NCI-H226 (cell line): ENCODE data around the gene MYH16.
A peak's percentile ranks its signal among the peaks of the same experiment; 100 is the strongest.
"Not testable (repeated sequence)": the region's sequence is repeated elsewhere in the genome, so short reads cannot be mapped to it uniquely, and the experiment has no call there.

Source experiments
- DNase-seq: peaks from one replicate; pipeline ENCODE4 v3.0.0-alpha.2; 2015

Gene MYH16

GRCh38 chr7:99260395-99260794, 12.2 kb upstream of the MYH16 start:
- DNase-seq = no peak

DNA sequence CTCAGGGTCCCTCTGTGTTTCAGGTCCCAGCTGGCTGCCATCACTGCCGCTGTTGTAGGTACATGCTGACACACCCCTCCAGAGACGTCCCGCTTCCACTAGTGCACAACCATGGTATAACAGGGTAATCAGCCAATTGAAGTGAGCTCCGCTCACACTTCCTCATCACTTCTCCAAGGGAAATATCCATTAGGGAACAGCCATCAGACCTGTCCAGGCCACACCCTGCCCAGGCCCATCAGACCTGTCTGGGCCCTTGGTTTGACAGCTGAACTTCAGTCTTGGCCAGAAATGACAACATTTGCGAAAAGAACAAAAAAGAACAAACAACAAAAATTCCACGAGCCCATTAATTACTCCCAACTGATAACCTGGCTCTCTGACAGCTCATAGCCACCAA, 11.0 kb upstream of the MYH16 start:
- DNase-seq = no peak

- no peak for DNase-seq
These were observed 6.7 kb upstream of the MYH16 start for GRCh38 chr7:99265848-99266480.

- DNase-seq = peak; percentile 86
These were observed 5.2 kb upstream of the MYH16 start for GRCh38 chr7:99267481-99267840.

- no peak for DNase-seq
These were observed 4.6 kb upstream of the MYH16 start for GRCh38 chr7:99267841-99268576.

DNA sequence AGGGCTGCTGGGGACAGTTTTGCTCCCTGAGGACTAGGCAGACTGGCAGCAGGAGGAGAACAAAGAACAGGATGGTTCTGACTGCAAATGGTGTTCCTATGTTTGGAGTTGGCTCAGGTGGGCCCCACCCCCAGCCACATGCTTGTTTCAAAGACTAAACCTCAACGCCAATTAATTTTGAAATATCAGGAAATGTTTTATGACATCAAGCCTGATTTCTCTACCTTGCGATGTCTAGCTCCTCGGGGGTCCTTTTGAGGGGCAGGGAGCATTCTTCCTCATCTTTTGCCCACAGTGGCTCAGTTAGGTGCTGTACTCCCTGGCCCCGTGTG, 4.1 kb upstream of the MYH16 start:
- no peak for DNase-seq

DNA sequence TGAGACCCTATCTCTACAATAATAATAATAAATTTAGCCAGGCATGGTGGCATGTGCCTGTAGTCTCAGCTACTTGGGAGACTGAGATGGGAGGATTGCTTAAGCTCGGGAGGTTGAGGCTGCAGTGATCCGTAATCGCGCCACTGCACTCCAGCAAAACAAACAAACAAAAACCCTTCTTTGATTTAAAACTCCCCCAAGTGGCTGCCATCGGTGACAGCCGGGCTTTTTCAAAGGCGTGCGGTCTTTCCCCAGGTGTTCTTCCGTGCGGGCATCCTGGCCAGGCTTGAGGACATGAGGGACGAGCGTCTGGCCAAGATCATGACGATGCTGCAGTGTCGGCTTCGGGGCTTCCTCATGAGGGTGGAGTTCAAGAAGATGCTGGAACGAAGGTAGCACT, 1.9 kb upstream of the MYH16 start:
- DNase-seq = no peak

DNA sequence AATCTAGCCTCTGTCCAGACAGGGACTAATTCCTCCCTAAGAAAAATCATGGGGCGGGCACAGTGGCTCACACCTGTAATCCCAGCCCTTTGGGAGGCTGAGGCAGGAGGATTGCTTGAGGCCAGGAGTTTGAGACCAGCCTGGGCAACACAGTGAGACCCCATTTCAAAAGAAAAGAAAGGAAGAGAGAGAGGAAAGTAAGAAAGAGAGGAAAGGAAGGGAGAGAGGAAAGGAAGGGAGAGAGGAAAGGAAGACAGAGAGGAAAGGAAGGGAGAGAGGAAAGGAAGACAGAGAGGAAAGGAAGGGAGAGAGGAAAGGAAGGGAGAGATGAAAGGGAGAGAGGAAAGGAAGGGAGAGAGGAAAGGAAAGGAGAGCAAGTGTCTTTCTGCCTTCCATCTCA, 922 bp downstream of the MYH16 start:
- DNase-seq = not testable (repeated sequence)

GRCh38 chr7:99274908-99275307, 2.3 kb downstream of the MYH16 start:
- DNase-seq = not testable (repeated sequence)

- no peak for DNase-seq
These were observed 2.9 kb downstream of the MYH16 start for GRCh38 chr7:99275496-99275895.

DNA sequence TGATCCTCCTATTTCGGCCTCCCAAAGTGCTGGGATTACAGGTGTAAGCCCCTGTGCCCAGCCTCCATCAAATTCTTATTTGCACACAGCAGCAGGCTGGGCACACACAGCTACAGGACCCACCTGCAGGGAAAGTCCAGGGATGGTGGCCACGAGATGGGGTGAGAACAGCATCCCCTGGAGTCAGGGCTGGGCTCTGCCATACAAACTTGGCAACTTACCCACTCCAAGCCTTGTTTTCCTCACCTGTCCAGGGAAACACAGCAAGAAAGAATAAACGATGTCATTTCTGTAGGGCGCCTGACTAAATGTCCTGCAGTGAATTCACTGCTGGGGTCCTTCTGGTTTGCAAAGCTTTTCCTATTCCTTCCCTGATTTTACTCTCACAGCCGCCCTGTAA, 5.5 kb downstream of the MYH16 start:
- DNase-seq = no peak

GRCh38 chr7:99284165-99284564, 11.5 kb downstream of the MYH16 start:
- not testable (repeated sequence) for DNase-seq

DNA sequence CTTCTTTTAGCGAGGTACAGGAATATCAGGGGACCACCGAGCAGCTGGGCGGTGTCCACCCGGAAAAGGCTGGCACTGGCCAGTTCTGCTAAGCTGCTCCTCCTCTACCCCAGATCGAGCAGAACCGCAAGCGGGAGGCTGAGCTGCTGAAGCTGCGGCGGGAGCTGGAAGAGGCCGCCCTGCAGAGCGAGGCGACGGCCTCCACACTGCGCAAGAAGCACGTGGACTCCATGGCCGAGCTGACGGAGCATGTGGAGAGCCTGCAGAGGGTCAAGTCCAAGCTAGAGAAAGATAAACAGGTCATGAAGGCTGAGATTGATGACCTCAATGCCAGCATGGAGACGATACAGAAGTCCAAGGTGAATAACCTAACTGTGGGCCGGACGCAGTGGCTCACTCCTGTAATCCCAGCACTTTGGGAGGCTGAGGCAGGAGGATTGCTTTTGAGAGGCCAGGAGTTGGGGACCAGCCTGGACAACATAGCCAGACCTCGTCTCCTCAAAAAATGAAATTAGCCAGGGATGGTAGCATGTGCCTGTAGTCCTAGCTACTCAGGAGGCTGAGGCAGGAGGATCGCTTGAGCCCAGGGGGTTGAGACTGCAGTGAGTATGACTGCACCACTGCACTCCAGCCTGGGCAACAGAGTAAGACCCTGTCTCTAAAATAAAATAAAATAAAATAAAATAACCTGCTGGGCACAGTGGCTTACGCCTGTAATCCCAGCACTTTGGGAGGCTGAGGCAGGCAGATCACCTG, 15.3 kb downstream of the MYH16 start:
- no peak for DNase-seq

DNA sequence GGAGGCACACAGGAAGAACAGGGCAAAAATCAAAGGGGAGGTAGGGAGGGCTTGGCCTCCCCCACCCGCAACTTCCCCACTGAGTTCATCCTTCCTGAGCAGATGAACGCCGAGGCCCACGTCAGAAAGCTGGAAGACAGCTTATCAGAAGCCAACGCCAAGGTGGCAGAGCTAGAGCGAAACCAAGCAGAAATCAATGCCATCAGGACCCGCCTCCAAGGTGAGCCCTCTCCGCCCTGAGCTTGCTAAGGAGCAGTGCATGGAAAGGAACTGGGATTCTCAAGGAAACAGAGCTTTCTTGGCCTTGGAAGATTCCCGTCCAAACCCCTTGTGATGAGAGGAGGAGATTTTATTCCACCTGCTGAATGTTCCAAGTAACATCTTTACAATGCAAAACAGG, 16.5 kb downstream of the MYH16 start:
- no peak for DNase-seq

GRCh38 chr7:99290148-99290547, 17.5 kb downstream of the MYH16 start:
- not testable (repeated sequence) for DNase-seq

GRCh38 chr7:99290980-99291607, 18.5 kb downstream of the MYH16 start:
- no peak for DNase-seq

DNA sequence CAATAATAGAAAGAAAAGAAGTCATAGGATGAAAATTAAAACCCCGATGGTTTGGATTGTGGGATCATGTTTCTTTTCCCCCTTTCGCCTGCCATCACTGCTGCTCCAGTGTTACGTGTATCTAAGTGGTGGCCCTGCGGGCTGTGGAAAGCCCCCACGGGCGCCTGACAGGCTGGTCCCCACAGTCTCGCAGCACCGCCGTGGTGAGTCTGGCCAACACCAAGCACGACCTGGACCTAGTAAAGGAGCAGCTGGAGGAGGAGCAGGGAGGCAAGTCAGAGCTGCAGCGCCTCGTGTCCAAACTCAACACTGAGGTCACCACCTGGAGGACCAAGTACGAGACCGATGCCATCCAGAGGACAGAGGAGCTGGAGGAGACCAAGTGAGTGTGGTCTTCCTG, 19.5 kb downstream of the MYH16 start:
- no peak for DNase-seq

DNA sequence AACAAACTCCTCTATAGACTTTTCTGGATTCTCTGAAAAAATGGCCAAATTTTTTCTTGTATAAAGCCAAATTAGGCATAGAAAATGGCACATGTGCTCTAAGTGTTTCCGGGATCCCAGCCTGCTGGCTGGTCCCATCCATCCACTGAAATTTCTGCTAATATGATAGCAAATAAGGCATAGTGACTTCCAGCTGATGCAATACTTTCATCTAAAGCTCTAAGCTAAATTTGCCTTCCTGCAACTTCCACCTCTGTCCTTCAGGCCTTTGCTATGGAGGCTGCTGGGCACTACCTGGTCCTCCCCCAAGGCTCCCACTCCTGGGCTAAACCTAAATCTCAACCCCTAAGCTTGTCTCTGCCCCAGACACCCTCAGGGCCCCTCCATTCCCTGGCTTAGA, 20.5 kb downstream of the MYH16 start:
- no peak for DNase-seq

GRCh38 chr7:99293650-99294049, 21.0 kb downstream of the MYH16 start:
- no peak for DNase-seq

DNA sequence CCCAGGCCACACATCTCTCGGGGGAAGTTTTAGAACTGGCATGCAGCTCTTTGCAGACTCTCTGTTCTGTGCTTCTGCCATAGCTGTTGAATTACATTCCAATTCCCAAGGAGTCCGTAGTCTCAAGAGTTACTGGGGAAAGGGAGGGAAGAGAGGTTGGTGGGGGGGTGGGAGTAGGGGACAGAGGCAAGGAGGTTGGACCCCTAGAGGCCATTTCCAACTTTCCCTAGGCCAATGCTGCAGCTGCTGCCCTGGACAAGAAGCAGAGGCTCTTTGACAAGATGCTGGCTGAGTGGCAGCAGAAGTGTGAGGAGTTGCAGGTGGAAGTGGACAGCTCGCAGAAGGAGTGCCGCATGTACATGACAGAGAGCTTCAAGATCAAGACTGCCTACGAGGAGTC, 23.8 kb downstream of the MYH16 start:
- DNase-seq = no peak

DNA sequence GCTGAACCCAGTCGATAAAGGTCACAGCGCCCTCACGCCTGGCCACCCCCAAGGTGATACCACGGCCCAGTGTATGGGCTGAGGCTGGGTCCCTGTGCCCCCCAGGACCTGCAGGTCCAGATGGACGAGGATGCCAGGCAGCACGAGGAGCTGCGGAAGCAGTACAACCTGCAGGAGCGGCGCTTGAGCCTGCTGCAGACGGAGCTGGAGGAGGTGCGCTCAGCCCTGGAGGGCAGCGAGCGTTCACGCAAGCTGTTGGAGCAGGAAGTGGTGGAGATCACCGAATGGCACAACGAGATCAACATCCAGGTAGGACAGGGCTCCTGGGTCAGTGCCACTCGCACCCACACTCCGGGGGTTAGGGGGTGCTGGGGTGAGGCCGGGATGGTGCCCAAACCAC, 28.9 kb downstream of the MYH16 start:
- DNase-seq = no peak

DNA sequence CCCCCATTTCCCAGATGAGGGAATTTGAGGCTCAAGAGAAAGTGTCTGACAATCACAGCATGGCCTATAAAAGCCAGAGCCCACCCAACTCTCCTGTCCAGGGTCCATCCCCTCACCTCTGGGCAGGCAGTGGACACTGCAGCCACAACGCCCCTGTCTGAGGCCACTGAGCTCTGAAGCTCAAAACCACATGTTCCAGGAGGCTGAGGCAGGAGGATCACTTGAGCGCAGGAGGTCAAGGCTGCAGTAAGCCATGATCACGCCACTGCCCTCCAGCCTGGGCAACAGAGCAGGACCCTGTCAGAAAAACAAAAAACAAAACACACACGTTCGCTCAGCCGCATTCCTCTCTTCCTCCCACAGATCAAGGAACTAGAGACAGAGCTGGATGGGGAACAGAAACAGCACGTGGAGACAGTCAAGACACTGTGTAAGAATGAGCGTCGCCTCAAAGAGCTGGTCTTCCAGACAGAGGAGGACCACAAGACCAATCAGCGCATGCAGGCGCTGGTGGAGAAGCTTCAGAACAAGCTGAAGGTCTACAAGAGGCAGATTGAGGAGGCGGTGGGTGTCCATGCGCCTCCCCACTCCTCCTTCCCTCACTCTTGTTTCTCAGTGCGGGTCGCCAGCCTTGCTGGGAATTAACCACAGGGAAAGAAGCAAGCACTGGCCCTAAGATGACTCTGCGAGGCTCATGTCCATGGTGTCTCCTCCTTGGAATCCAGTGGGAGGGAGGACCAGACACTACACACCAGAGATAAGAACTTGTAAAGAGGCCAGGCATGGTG, 33.0 kb downstream of the MYH16 start:
- DNase-seq = no peak

DNA sequence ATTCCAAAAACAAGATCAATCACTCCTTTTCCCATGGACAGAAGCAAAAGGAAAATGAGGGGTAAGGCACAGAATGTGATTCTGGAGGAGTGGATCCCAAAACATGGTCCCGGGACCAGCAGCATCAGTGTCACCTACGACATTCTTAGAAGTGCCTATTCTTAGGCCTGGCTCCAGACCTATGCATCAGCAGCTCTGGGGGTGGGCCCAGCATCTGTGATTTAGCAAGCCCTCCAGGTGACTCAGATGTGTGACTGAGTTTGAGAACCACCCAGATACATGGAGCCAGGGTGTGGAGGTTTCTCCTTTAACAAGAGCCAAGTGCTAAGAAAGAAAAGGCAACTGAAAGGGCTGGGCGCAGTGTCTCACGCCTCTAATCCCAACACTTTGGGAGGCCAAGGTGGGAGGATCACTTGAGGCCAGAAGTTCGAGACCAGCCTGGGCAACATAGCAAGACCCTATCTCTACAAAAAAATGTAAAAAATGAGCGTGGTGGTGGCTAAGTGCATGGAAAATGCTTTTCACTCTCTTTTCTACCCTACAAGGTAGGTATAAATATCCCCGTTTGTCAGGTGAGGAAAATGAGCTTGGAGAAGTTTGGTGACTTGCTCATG, 35.9 kb downstream of the MYH16 start:
- DNase-seq = peak; percentile 63
